Body of pancreas (tissue), 4 donors: ENCODE data around the gene KIF3B. TPM values are rescaled to one million over a fixed set of nuclear protein-coding genes. Genes with fewer than 3 reads are reported as not detected.
A peak's percentile ranks its signal among the peaks of the same experiment; 100 is the strongest.
"Not testable (repeated sequence)": the region's sequence is repeated elsewhere in the genome, so short reads cannot be mapped to it uniquely, and the experiment has no call there.

Experiments
- ATAC-seq: fragments of 150-250 bp; one replicate; pipeline ENCODE4 v1.9.1; 2016
- DNase-seq, 4 donors: peaks; one replicate each; pipeline ENCODE4 v3.0.0-alpha.2; 2019
- H3K27ac ChIP-seq, 4 donors: fragments of 200-600 bp; sonication (generic); 1 replicate in 3 of 4; 2 replicates in 1 of 4; pipeline versions ENCODE4 v1.5.1 to v1.6.1; 2016 to 2019; ENCODE audit warnings: mild to moderate bottlenecking in 1 of 4, mixed read lengths in 1 of 4, moderate library complexity in 1 of 4
- H3K27me3 ChIP-seq, 2 donors: fragments of 200-600 bp; sonication (generic); one replicate each; pipeline ENCODE4 v1.6.0; 2016; ENCODE audit warnings: mild to moderate bottlenecking in 1 of 2
- H3K36me3 ChIP-seq, 2 donors: fragments of 200-600 bp; sonication (generic); replicated peaks in 1 of 2; 2 replicates each; pipeline ENCODE4 v1.5.1; 2016; ENCODE audit warnings: low read depth in 2 of 2; ENCODE audit not compliant: insufficient read depth in 1 of 2
- H3K4me1 ChIP-seq: fragments of 200-600 bp; sonication (generic); one replicate; pipeline ENCODE4 v1.6.0; 2016
- H3K4me3 ChIP-seq, 2 donors: fragments of 200-600 bp; sonication (generic); 1 replicate in 1 of 2; 2 replicates in 1 of 2; pipeline ENCODE4 v1.5.1; 2016 to 2019
- H3K9me3 ChIP-seq, 3 donors: fragments of 200-600 bp; sonication (generic); 1 replicate in 2 of 3; 2 replicates in 1 of 3; pipeline ENCODE4 v1.5.1; 2016
- CTCF ChIP-seq, 7 experiments: fragments of 450-650 bp in 4 of 7; fragments of 200-600 bp in 3 of 7; sonication (generic) in 3 of 7; IDR thresholded peaks; one replicate each; pipeline ENCODE4 v1.5.1; 2016 to 2019; ENCODE audit warnings: antibody characterized with exemption in 7 of 7
- POLR2A ChIP-seq, 3 donors: fragments of 450-650 bp; IDR thresholded peaks; one replicate each; pipeline ENCODE4 v1.6.1; 2016; ENCODE audit warnings: antibody characterized with exemption in 3 of 3, mild to moderate bottlenecking in 2 of 3
- WGBS, 2 donors: methylation state at CpG; one replicate each; pipeline ENCODE4 v1.1.5; 2017; 5-methylcytosine and 5-hydroxymethylcytosine counted together
- intact Hi-C: fragments of 100-400 bp; cut with DNase I; formaldehyde crosslinking; loops from one replicate; pipeline ENCODE4 v1.15.1; 2023
- total RNA-seq, 2 donors: library from RNA; depleted of rRNA; stranded (reverse); fragments of >200 nt; gene quantifications; one replicate each; pipeline ENCODE4 v1.1.0, GENCODE V29; 2016

Gene KIF3B
- total RNA-seq, 2 donors from 2014 or later: 23.1 to 28.3 TPM

GRCh38 chr20:32368925-32369324, 91.5 kb downstream of the KIF3B start:
- H3K4me1 ChIP-seq: peaks cover 69% of the 10 kb centered on the region
- no peak for TF ChIP-seq POLR2A (IDR thresholded peaks at IDR 0.05)
- no peak for TF ChIP-seq CTCF (IDR thresholded peaks at IDR 0.05)
- 40 to 48% methylated on average over 6 of the region's 6 CpGs for WGBS, 2 donors

DNA sequence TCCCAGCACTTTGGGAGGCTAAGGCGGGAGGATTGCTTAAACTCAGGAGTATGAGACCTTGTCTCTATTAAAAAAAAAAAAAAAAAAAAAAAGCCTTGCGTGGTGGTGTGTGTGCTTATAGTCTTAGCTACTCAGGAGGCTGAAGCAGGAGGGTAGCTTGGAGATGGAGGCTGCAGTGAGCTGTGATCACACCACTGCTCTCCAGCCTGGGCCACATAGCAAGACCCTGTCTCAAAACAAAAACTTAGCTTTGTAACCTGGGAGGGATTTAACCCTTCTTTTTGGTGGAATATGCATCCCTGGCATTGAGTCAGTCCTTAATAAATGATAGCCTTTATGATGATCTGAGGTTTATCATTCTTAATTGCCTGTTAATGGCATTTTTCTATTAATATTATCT, 93.4 kb downstream of the KIF3B start:
- Histone ChIP-seq H3K36me3 (peaks cover 0 to 5% of the 10 kb centered on the region in 2 donors), H3K4me1 (peaks cover 49% of the 10 kb centered on the region), H3K27ac (peak overlapping the region in 1 of 4 donors; percentile 45), H3K9me3 (no peaks in the 10 kb centered on the region), H3K4me3 (no peak overlapping the region), H3K27me3 (no peaks in the 10 kb centered on the region)
- ATAC-seq: no peak
- intact Hi-C loops: no loop called here
- TF ChIP-seq CTCF (IDR thresholded peaks at IDR 0.05): no peak
- no peak for TF ChIP-seq POLR2A (IDR thresholded peaks at IDR 0.05)
- DNase-seq: no peak
- WGBS, 2 donors: 85 to 95% methylated on average over 2 of the region's 2 CpGs

More at GRCh38 chr20:32368925-32369324, 91.5 kb downstream of the KIF3B start:
- H3K9me3 ChIP-seq: no peaks in the 10 kb centered on the region
- DNase-seq: no peak
- peak; percentile 40 for ATAC-seq
- H3K4me3 ChIP-seq: no peak overlapping the region
- intact Hi-C loops: loop anchor here (10.0 kb wide), 1 partner anchor 96 kb away; no protein-coding TSS in a partner anchor
- peak overlapping the region in 3 of 4 donors; percentile 32 to 76 (median 68) for H3K27ac ChIP-seq
- no peaks in the 10 kb centered on the region for H3K27me3 ChIP-seq
- H3K36me3 ChIP-seq: peaks cover 0 to 2% of the 10 kb centered on the region in 2 donors

- TF ChIP-seq POLR2A (IDR thresholded peaks at IDR 0.05) (no peak), CTCF (IDR thresholded peaks at IDR 0.05) (no peak)
- DNase-seq: no peak
- no peaks in the 10 kb centered on the region for H3K9me3 ChIP-seq
- ATAC-seq: no peak
- intact Hi-C loops: no loop called here
- no peak overlapping the region for H3K4me3 ChIP-seq
- no peaks in the 10 kb centered on the region for H3K4me1 ChIP-seq
- no peaks in the 10 kb centered on the region for H3K27me3 ChIP-seq
- H3K27ac ChIP-seq: no peak overlapping the region
- 64 to 86% methylated on average over 2 of the region's 2 CpGs for WGBS, 2 donors
- peaks cover 0 to 2% of the 10 kb centered on the region in 2 donors for H3K36me3 ChIP-seq
Observed at GRCh38 chr20:32378461-32378860, 101.0 kb downstream of the KIF3B start.

- H3K4me3 ChIP-seq, ATAC-seq, H3K9me3 ChIP-seq, H3K4me1 ChIP-seq, H3K27ac ChIP-seq, H3K36me3 ChIP-seq, intact Hi-C loops, H3K27me3 ChIP-seq, DNase-seq: not testable (repeated sequence)
- WGBS, 2 donors: 85 to 92% methylated on average over 9 of the region's 9 CpGs
Observed at GRCh38 chr20:32380037-32380436, 102.6 kb downstream of the KIF3B start.

GRCh38 chr20:32380745-32381144, 103.3 kb downstream of the KIF3B start:
- Histone ChIP-seq H3K4me3 (no peak overlapping the region), H3K27ac (no peak overlapping the region), H3K9me3 (no peaks in the 10 kb centered on the region), H3K27me3 (no peaks in the 10 kb centered on the region), H3K4me1 (peaks cover 11% of the 10 kb centered on the region), H3K36me3 (no peaks in the 10 kb centered on the region)
- intact Hi-C loops: no loop called here
- no peak for ATAC-seq
- WGBS, 2 donors: 76 to 89% methylated on average over 3 of the region's 3 CpGs
- no peak for DNase-seq
- no peak for TF ChIP-seq CTCF (IDR thresholded peaks at IDR 0.05)
- no peak for TF ChIP-seq POLR2A (IDR thresholded peaks at IDR 0.05)
